ENCODE results near the gene KNTC1.

Gene KNTC1

DNA sequence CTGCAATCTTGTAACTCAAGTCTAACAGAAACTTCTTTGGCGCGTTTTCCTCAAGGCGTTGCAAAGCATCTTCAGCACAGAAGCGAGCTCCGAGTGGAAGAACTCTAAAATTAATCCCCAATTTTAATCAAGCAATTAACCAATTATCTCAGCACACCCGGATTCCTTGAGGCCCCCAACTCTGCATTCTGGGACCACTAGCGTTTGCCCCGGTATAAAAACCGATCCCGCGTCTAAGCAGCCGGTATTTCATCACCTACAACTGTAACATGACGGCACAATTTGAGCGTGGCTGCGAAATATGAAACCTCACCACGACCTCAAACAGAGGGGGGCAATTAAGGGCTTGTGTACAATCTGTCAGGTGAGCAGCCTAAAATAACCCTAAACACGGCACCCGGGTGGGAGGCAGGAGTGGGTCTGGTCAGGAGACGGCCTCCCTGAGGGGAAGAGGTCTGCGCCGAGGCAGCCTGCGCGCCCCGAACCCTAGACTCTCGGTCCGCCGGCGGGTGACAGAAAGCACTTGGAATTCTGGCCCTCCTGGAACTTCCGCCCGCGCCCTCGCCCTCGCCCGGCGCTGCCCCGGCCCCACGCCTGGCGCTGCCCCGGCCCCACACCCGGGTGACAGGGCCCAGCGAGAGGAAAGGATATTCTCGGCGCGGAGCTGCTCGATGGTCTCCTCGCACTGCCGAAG is 26.9 kb upstream of the KNTC1 start:
- Histone ChIP-seq H3K36me3 (ENCODE audit: insufficient read depth, low read length) (peaks cover 22% of the 10 kb centered on the region), H3K4me2 (ENCODE audit: low read depth, low read length, poor library complexity, severe bottlenecking) (peak overlapping the region; percentile 81), H4K20me1 (ENCODE audit: insufficient read depth, low read length, poor library complexity, severe bottlenecking) (peaks cover 22% of the 10 kb centered on the region), H3K9me2 (replicated peaks; ENCODE audit: low read depth, low read length) (no peaks in the 10 kb centered on the region), H3K27me3 (ENCODE audit: insufficient read depth, low read length, poor library complexity, severe bottlenecking) (no peaks in the 10 kb centered on the region), H3K4me3 (ENCODE audit: low read length, poor library complexity, severe bottlenecking) (peak overlapping the region; percentile 99), H3K9ac (ENCODE audit: low read depth, low read length, poor library complexity, severe bottlenecking) (peak overlapping the region; percentile 94), H3K9me3 (ENCODE audit: insufficient read depth, low read depth, low read length) (no peaks in the 10 kb centered on the region), H3K4me1 (ENCODE audit: insufficient read depth, low read length, poor library complexity, severe bottlenecking) (peaks cover 30% of the 10 kb centered on the region), H2AFZ (ENCODE audit: low read length) (peak overlapping the region; percentile 94), H3F3A (ENCODE audit: low read depth) (peaks cover 6% of the 10 kb centered on the region; the same call in 1 of the 2 replicates), H3K79me2 (ENCODE audit: insufficient read depth, low read length) (peaks cover 53% of the 10 kb centered on the region)
- TF ChIP-seq EZH2phosphoT487 (IDR thresholded peaks at IDR 0.05; ENCODE audit: borderline replicate concordance) (no peak), CTCF (conservative IDR thresholded peaks at IDR 0.05; ENCODE audit: low read length) (no peak)

GRCh38 chr12:122500685-122501488 is 26.2 kb upstream of the KNTC1 start, which contains the start of gene ZCCHC8:
ZCCHC8 (minus strand) TSS chr12:122500932; CDS start chr12:122500840, 92 bp downstream.
- peaks cover 28% of the 10 kb centered on the region for H3K4me1 ChIP-seq (ENCODE audit: insufficient read depth, low read length, poor library complexity, severe bottlenecking)
- no peaks in the 10 kb centered on the region for H3K9me3 ChIP-seq (ENCODE audit: insufficient read depth, low read depth, low read length)
- H4K20me1 ChIP-seq (ENCODE audit: insufficient read depth, low read length, poor library complexity, severe bottlenecking) = peaks cover 22% of the 10 kb centered on the region
- peak within 1 kb of the TSS; percentile 94 for H3K9ac ChIP-seq (ENCODE audit: low read depth, low read length, poor library complexity, severe bottlenecking)
- H3K4me3 ChIP-seq (ENCODE audit: low read length, poor library complexity, severe bottlenecking) = peak within 1 kb of the TSS; percentile 99
- H3K79me2 ChIP-seq (ENCODE audit: insufficient read depth, low read length) = peaks cover 46% of the 10 kb centered on the region
- peaks cover 29% of the 10 kb centered on the region for H3K36me3 ChIP-seq (ENCODE audit: insufficient read depth, low read length)
- H3K27me3 ChIP-seq (ENCODE audit: insufficient read depth, low read length, poor library complexity, severe bottlenecking) = no peaks in the 10 kb centered on the region
- H2AFZ ChIP-seq (ENCODE audit: low read length) = peak within 1 kb of the TSS; percentile 94
- no peaks in the 10 kb centered on the region for H3K9me2 ChIP-seq (replicated peaks; ENCODE audit: low read depth, low read length)
- H3K4me2 ChIP-seq (ENCODE audit: low read depth, low read length, poor library complexity, severe bottlenecking) = peak within 1 kb of the TSS; percentile 81
- TF ChIP-seq EZH2phosphoT487 (IDR thresholded peaks at IDR 0.05; ENCODE audit: borderline replicate concordance) (no peak), CTCF (conservative IDR thresholded peaks at IDR 0.05; ENCODE audit: low read length) (peak; percentile 34)
- H3F3A ChIP-seq (ENCODE audit: low read depth) = peaks cover 10% of the 10 kb centered on the region; the same call in 1 of the 2 replicates

DNA sequence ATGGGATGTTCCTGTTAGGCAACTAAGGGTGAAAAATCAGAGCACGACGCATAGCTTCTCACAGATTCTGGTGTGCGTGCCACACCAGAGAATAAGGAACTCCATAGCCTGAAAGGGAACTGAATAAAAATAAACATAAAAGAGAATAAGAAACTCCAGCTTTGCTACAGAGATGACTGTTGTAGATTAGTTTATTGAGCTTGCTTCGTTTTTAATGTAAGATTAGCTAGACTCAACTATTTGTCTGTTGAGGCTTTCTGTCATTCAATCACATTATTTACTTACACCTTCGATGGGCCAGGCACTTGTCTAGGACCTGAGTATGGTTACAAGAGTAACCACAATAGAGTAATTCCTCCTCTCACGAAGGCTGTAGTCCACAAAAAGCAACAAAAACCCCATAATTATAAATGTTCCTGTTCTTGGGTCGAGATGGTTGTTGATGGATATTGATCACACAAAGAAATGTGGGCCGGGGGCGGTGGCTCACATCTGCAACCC is 25.5 kb upstream of the KNTC1 start:
- Histone ChIP-seq H3F3A (ENCODE audit: low read depth) (peaks cover 10% of the 10 kb centered on the region; the same call in 1 of the 2 replicates), H4K20me1 (ENCODE audit: insufficient read depth, low read length, poor library complexity, severe bottlenecking) (peaks cover 22% of the 10 kb centered on the region), H3K9me3 (ENCODE audit: insufficient read depth, low read depth, low read length) (no peaks in the 10 kb centered on the region), H3K9me2 (replicated peaks; ENCODE audit: low read depth, low read length) (no peaks in the 10 kb centered on the region), H2AFZ (ENCODE audit: low read length) (peak overlapping the region; percentile 63), H3K79me2 (ENCODE audit: insufficient read depth, low read length) (peaks cover 40% of the 10 kb centered on the region), H3K36me3 (ENCODE audit: insufficient read depth, low read length) (peaks cover 36% of the 10 kb centered on the region), H3K4me3 (ENCODE audit: low read length, poor library complexity, severe bottlenecking) (peak overlapping the region; percentile 99), H3K4me2 (ENCODE audit: low read depth, low read length, poor library complexity, severe bottlenecking) (peak overlapping the region; percentile 61), H3K9ac (ENCODE audit: low read depth, low read length, poor library complexity, severe bottlenecking) (no peak overlapping the region), H3K27me3 (ENCODE audit: insufficient read depth, low read length, poor library complexity, severe bottlenecking) (no peaks in the 10 kb centered on the region), H3K4me1 (ENCODE audit: insufficient read depth, low read length, poor library complexity, severe bottlenecking) (peaks cover 26% of the 10 kb centered on the region)
- TF ChIP-seq EZH2phosphoT487 (IDR thresholded peaks at IDR 0.05; ENCODE audit: borderline replicate concordance) = no peak
- TF ChIP-seq CTCF (conservative IDR thresholded peaks at IDR 0.05; ENCODE audit: low read length) = no peak
